Common myeloid progenitor, CD34-positive (primary cell): Measurements from ENCODE around the gene TARP.
"Not testable (repeated sequence)": the region's sequence is repeated elsewhere in the genome, so short reads cannot be mapped to it uniquely, and the experiment has no call there.

Source experiments
- CTCF ChIA-PET: fragments of 350-600 bp; sonication (Branson Sonifier 250); formaldehyde crosslinking; loops from one replicate; lab custom pipeline; 2021; ENCODE audit warnings: antibody characterized with exemption; lab: Charles Lee
- POLR2A ChIA-PET: fragments of 350-600 bp; sonication (Branson Sonifier 250); formaldehyde crosslinking; loops from one replicate; lab custom pipeline; 2021; ENCODE audit warnings: antibody characterized with exemption; lab: Charles Lee
- DNase-seq, 3 donors: peaks; one replicate each; pipeline versions ENCODE4 v3.0.0 to v3.0.0-alpha.2; 2013
- H3K27ac ChIP-seq, 2 experiments: 1 replicate in 1 of 2; 2 replicates in 1 of 2; pipeline ENCODE4 v1.7.0; 2013; ENCODE audit warnings: inconsistent platforms in 2 of 2, low read length in 2 of 2, mild to moderate bottlenecking in 2 of 2, low read depth in 1 of 2, moderate library complexity in 1 of 2; ENCODE audit not compliant: severe bottlenecking in 2 of 2, insufficient read depth in 1 of 2, poor library complexity in 1 of 2
- H3K27me3 ChIP-seq, 5 experiments: replicated peaks in 2 of 5; 1 replicate in 3 of 5; 2 replicates in 2 of 5; pipeline versions ENCODE4 v1.6.1 to v1.7.0; 2013; ENCODE audit warnings: low read length in 4 of 5, mild to moderate bottlenecking in 2 of 5, moderate library complexity in 2 of 5, inconsistent platforms in 1 of 5; ENCODE audit not compliant: insufficient read depth in 5 of 5, control insufficient read depth in 4 of 5
- H3K36me3 ChIP-seq, 4 experiments: 1 replicate in 2 of 4; 2 replicates in 2 of 4; pipeline versions ENCODE4 v1.6.1 to v1.7.0; 2013; ENCODE audit warnings: low read length in 3 of 4, control low read depth in 1 of 4, mild to moderate bottlenecking in 1 of 4; ENCODE audit not compliant: control insufficient read depth in 4 of 4, insufficient read depth in 4 of 4
- H3K4me1 ChIP-seq, 4 experiments: 1 replicate in 3 of 4; 2 replicates in 1 of 4; pipeline versions ENCODE4 v1.6.1 to v1.7.1; 2013; ENCODE audit warnings: low read length in 3 of 4, mild to moderate bottlenecking in 3 of 4, control low read depth in 1 of 4, inconsistent platforms in 1 of 4, moderate library complexity in 1 of 4; ENCODE audit not compliant: control insufficient read depth in 4 of 4, insufficient read depth in 4 of 4; ENCODE audit errors: control extremely low read depth in 1 of 4
- H3K4me3 ChIP-seq, 7 experiments: 1 replicate in 4 of 7; 2 replicates in 3 of 7; pipeline versions ENCODE4 v1.5.1 to v1.7.0; 2013; ENCODE audit warnings: mild to moderate bottlenecking in 7 of 7, low read length in 6 of 7, moderate library complexity in 6 of 7, inconsistent platforms in 2 of 7, low read depth in 2 of 7, control low read depth in 1 of 7; ENCODE audit not compliant: insufficient read depth in 4 of 7, control insufficient read depth in 1 of 7; ENCODE audit errors: extremely low read depth in 1 of 7
- H3K9me3 ChIP-seq, 5 experiments: 1 replicate in 4 of 5; 2 replicates in 1 of 5; pipeline versions ENCODE4 v1.6.1 to v1.7.1; 2013; ENCODE audit warnings: low read length in 4 of 5, mild to moderate bottlenecking in 2 of 5, inconsistent platforms in 1 of 5, low read depth in 1 of 5, moderate library complexity in 1 of 5; ENCODE audit not compliant: control insufficient read depth in 4 of 5, insufficient read depth in 2 of 5; ENCODE audit errors: control extremely low read depth in 1 of 5
- WGBS: methylation state at CpG from one replicate; pipeline ENCODE4 v1.1.5; 2013; ENCODE audit not compliant: insufficient coverage; 5-methylcytosine and 5-hydroxymethylcytosine counted together

The TARP gene

GRCh38 chr7:38274486-38274885 is 1.1 kb upstream of the TARP start:
- ChIA-PET POLR2A (no interaction called here), CTCF (interaction anchor here (0.9 to 1.1 kb wide), 2 partner anchors 18 to 40 kb away, joined by 3 read pairs; no protein-coding TSS in a partner anchor)
- 100% methylated on average over 2 of the region's 4 CpGs for WGBS
- no peak overlapping the region for H3K27ac ChIP-seq
- no peak for DNase-seq
- H3K4me1 ChIP-seq: peaks cover 5 to 16% (median 14%) of the 10 kb centered on the region in 4 experiments
- peak overlapping the region in 2 of 7 experiments; percentile 8 to 67 for H3K4me3 ChIP-seq
- H3K27me3 ChIP-seq: no peaks in the 10 kb centered on the region
- no peaks in the 10 kb centered on the region for H3K36me3 ChIP-seq
- H3K9me3 ChIP-seq: no peaks in the 10 kb centered on the region

- CTCF ChIA-PET: interaction anchor here (1.1 kb wide), 1 partner anchor 11 kb away, joined by 3 read pairs; no protein-coding TSS in a partner anchor
These were observed 3.0 kb downstream of the TARP start for GRCh38 chr7:38270405-38270804.

DNA sequence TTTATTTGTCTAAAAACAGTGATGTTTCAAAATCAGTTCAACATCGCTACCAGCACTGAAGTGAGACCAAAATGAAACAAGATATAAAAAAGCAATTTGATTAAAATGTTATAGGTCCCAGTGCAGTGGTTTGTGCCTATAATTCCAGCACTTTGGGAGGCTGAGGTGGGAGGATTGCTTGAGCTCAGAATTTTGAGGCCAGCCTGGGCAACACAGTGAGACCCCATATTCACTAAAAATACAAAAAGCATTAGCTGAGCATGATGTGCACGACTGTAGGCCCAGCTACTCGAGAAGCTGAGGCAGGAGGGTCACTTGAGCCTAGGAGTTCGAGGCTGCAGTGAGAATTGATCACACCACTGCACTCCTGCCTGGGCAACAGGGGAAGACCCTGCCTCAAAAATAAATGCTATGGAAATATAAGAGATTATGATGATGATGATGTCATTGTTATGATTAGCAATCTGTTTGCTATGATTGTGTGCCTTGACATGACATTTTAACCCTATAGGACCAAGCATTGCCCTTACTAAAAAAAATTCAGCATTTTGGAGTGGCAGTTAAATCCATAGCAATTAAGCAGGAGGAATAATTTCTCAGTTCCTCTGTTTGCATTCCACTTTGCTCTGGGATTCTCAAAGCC is 3.6 kb downstream of the TARP start:
- H3K27ac ChIP-seq, POLR2A ChIA-PET, H3K9me3 ChIP-seq, H3K4me1 ChIP-seq, CTCF ChIA-PET, H3K27me3 ChIP-seq, H3K36me3 ChIP-seq, DNase-seq, H3K4me3 ChIP-seq: not testable (repeated sequence)
- 86% methylated on average over 3 of the region's 4 CpGs for WGBS

More at GRCh38 chr7:38270405-38270804, 3.0 kb downstream of the TARP start:
- DNase-seq, H3K4me1 ChIP-seq, POLR2A ChIA-PET, H3K27ac ChIP-seq, H3K4me3 ChIP-seq, H3K36me3 ChIP-seq, H3K9me3 ChIP-seq, H3K27me3 ChIP-seq: not testable (repeated sequence)
- no CpG with 5 or more reads among the region's 2 CpGs for WGBS

GRCh38 chr7:38265958-38266357 is 7.5 kb downstream of the TARP start:
- H3K27ac ChIP-seq, H3K4me1 ChIP-seq, DNase-seq, H3K36me3 ChIP-seq, CTCF ChIA-PET, H3K9me3 ChIP-seq, H3K27me3 ChIP-seq, POLR2A ChIA-PET, H3K4me3 ChIP-seq: not testable (repeated sequence)
- no CpG with 5 or more reads among the region's 3 CpGs for WGBS

DNA sequence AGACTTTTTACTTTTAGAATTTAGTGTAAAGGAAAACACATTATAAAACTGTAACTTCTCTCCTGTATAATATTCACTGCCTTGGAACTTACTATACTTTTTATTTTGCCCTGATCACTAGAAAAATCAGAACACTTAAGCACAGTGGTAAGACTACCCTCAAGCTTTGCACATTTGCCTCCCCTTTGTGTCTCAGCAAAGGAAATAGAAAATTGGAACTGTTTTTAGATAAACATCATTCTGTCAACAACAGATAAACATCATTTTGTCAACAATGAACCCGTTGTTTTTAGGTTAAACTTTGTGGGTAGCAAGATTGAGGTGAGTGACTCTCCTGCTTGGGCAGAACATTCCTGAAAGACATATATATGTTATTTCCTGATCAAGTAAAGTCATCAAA is 8.8 kb downstream of the TARP start:
- H3K27ac ChIP-seq, POLR2A ChIA-PET, H3K4me1 ChIP-seq, DNase-seq, CTCF ChIA-PET, H3K36me3 ChIP-seq, H3K4me3 ChIP-seq, H3K27me3 ChIP-seq, H3K9me3 ChIP-seq: not testable (repeated sequence)
- no CpG with 5 or more reads among the region's 1 CpG for WGBS

- H3K4me3 ChIP-seq, H3K9me3 ChIP-seq, POLR2A ChIA-PET, H3K27me3 ChIP-seq, DNase-seq, CTCF ChIA-PET, H3K27ac ChIP-seq, H3K36me3 ChIP-seq, H3K4me1 ChIP-seq: not testable (repeated sequence)
- no CpG with 5 or more reads among the region's 1 CpG for WGBS
These were observed 10.2 kb downstream of the TARP start for GRCh38 chr7:38263274-38263673.

DNA sequence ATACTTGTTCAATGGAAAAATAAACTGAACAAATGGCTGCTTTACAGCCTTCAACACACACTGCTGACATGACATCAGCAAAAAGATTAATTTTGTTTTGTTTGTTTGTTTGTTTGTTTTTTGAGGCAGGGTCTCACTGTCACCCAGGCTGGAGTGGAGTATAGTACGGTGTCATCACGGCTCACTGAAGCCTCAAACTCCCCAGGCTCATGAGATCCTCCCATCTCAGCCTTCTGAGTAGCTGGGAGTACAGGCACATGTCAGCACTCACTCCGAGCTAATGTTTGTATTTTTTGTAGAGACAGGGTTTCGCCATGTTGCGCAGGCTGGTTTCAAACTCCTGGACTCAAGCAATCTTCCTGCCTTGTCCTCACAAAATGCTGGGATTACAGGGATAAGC is 10.9 kb downstream of the TARP start:
- H3K27ac ChIP-seq: no peak overlapping the region
- ChIA-PET POLR2A (interaction anchor here (0.6 kb wide), 1 partner anchor 29 kb away, joined by 3 read pairs; no protein-coding TSS in a partner anchor), CTCF (interaction anchor here (2.1 kb wide), 1 partner anchor 25 kb away, joined by 4 read pairs; no protein-coding TSS in a partner anchor)
- H3K27me3 ChIP-seq: no peaks in the 10 kb centered on the region
- peaks cover 0 to 8% (median 0%) of the 10 kb centered on the region in 4 experiments for H3K4me1 ChIP-seq
- H3K36me3 ChIP-seq: peaks cover 0 to 3% (median 1%) of the 10 kb centered on the region in 4 experiments
- DNase-seq: no peak
- 100% methylated on average over 3 of the region's 5 CpGs for WGBS
- H3K9me3 ChIP-seq: no peaks in the 10 kb centered on the region
- H3K4me3 ChIP-seq: no peak overlapping the region
